IMR-90 (cell line): ENCODE measurements around the gene GPT2. TPM values are rescaled to one million over a fixed set of nuclear protein-coding genes. Genes with fewer than 3 reads are reported as not detected.

ENCODE experiments used
- ATAC-seq: fragments of 200-7000 bp; cut with Tn5 transposase; 2 replicates; pipeline ENCODE4 v1.9.1; 2020; ENCODE audit warnings: low read depth, mild to moderate bottlenecking, moderate library complexity
- BruUV-seq: library from RNA; stranded (reverse); fragments of 400-500 nt; replicated peaks from 2 replicates; lab custom pipeline; 2021; lab: Mats Ljungman, UMichigan
- CTCF ChIA-PET: fragments of 300-600 bp; formaldehyde crosslinking; extraction: SDS; loops from one replicate; lab custom pipeline; 2021; ENCODE audit warnings: antibody characterized with exemption; lab: Yijun Ruan, JAX
- POLR2A ChIA-PET: fragments of 300-600 bp; sonication (Branson Sonifier 250); formaldehyde crosslinking; loops from one replicate; lab custom pipeline; 2022; ENCODE audit warnings: antibody characterized with exemption; ENCODE audit not compliant: unreplicated experiment; lab: Charles Lee
- DNase-seq: peaks from one replicate; pipeline ENCODE4 v3.0.0; 2013
- H2AFZ ChIP-seq: replicated peaks from 2 replicates; pipeline ENCODE3; 2013; ENCODE audit warnings: low read length, mild to moderate bottlenecking; ENCODE audit not compliant: poor library complexity
- H2AK5ac ChIP-seq: 2 replicates; pipeline ENCODE4 v1.6.1; 2013; ENCODE audit warnings: low read depth, low read length, inconsistent platforms
- H2AK9ac ChIP-seq: replicated peaks from 2 replicates; pipeline ENCODE3; 2013; ENCODE audit warnings: mild to moderate bottlenecking, low read depth, low read length, moderate library complexity; ENCODE audit not compliant: poor library complexity
- H2BK120ac ChIP-seq: 2 replicates; pipeline ENCODE4 v1.6.1; 2013; ENCODE audit warnings: low read depth, low read length, inconsistent platforms
- H2BK15ac ChIP-seq: 3 replicates; pipeline ENCODE4 v1.6.1; 2013; ENCODE audit warnings: low read depth, low read length, inconsistent platforms
- H2BK20ac ChIP-seq: 2 replicates; pipeline ENCODE4 v1.6.1; 2013; ENCODE audit warnings: low read depth, mild to moderate bottlenecking, inconsistent platforms, low read length, moderate library complexity
- H2BK5ac ChIP-seq: 2 replicates; pipeline ENCODE4 v1.6.1; 2013; ENCODE audit warnings: mild to moderate bottlenecking, low read depth, low read length, inconsistent platforms; ENCODE audit not compliant: poor library complexity, severe bottlenecking
- H3K14ac ChIP-seq: replicated peaks from 2 replicates; pipeline ENCODE4 v1.6.1; 2013; ENCODE audit warnings: low read depth, low read length, inconsistent platforms
- H3K18ac ChIP-seq: 2 replicates; pipeline ENCODE4 v1.6.1; 2013; ENCODE audit warnings: low read depth, low read length, control low read depth
- H3K23ac ChIP-seq: 2 replicates; pipeline ENCODE4 v1.6.1; 2013; ENCODE audit warnings: low read depth, low read length, inconsistent platforms
- H3K27ac ChIP-seq: 2 replicates; pipeline ENCODE4 v1.5.1; 2013; ENCODE audit warnings: mild to moderate bottlenecking, control low read depth, low read length; ENCODE audit not compliant: insufficient read depth
- H3K27me3 ChIP-seq: 2 replicates; pipeline ENCODE4 v1.6.1; 2013; ENCODE audit warnings: low read length; ENCODE audit not compliant: control insufficient read depth, insufficient read depth
- H3K36me3 ChIP-seq: 2 replicates; pipeline ENCODE4 v1.6.1; 2013; ENCODE audit warnings: low read length, mixed read lengths; ENCODE audit not compliant: control insufficient read depth, insufficient read depth
- H3K4ac ChIP-seq: 2 replicates; pipeline ENCODE4 v1.6.1; 2013; ENCODE audit warnings: low read depth, low read length, inconsistent platforms
- H3K4me1 ChIP-seq: 2 replicates; pipeline ENCODE4 v1.6.1; 2013; ENCODE audit warnings: low read length, mixed read lengths; ENCODE audit not compliant: control insufficient read depth, insufficient read depth
- H3K4me2 ChIP-seq: 2 replicates; pipeline ENCODE4 v1.6.1; 2013; ENCODE audit warnings: low read depth, mild to moderate bottlenecking, control low read depth, low read length, moderate library complexity
- H3K4me3 ChIP-seq: 2 replicates; pipeline ENCODE4 v1.5.1; 2013; ENCODE audit warnings: low read depth, mild to moderate bottlenecking, control low read depth, low read length, moderate library complexity; ENCODE audit not compliant: insufficient read depth
- H3K56ac ChIP-seq: 2 replicates; pipeline ENCODE4 v1.6.1; 2013; ENCODE audit warnings: low read length, inconsistent platforms; ENCODE audit not compliant: insufficient read depth; ENCODE audit errors: extremely low read depth
- H3K79me1 ChIP-seq, 2 experiments: 2 replicates each; pipeline ENCODE4 v1.6.1; 2013; ENCODE audit warnings: low read length in 2 of 2, inconsistent platforms in 1 of 2, low read depth in 1 of 2
- H3K9ac ChIP-seq: 2 replicates; pipeline ENCODE4 v1.6.1; 2013; ENCODE audit warnings: low read depth, low read length, control low read depth
- H3K9me1 ChIP-seq: 2 replicates; pipeline ENCODE4 v1.6.1; 2013; ENCODE audit warnings: low read length, inconsistent platforms; ENCODE audit not compliant: insufficient read depth
- H3K9me3 ChIP-seq: 2 replicates; pipeline ENCODE4 v1.6.1; 2013; ENCODE audit warnings: low read length; ENCODE audit not compliant: control insufficient read depth, insufficient read depth
- H4K20me1 ChIP-seq: 2 replicates; pipeline ENCODE4 v1.6.1; 2013; ENCODE audit warnings: low read length, inconsistent platforms; ENCODE audit not compliant: insufficient read depth
- H4K5ac ChIP-seq: 2 replicates; pipeline ENCODE4 v1.6.1; 2013; ENCODE audit warnings: mild to moderate bottlenecking, low read depth, low read length, control low read depth
- H4K8ac ChIP-seq, 2 experiments: 2 replicates each; pipeline ENCODE4 v1.6.1; 2013; ENCODE audit warnings: low read depth in 2 of 2, low read length in 2 of 2, control low read depth in 1 of 2, inconsistent platforms in 1 of 2
- H4K91ac ChIP-seq: 2 replicates; pipeline ENCODE4 v1.6.1; 2013; ENCODE audit warnings: low read depth, low read length, inconsistent platforms; ENCODE audit not compliant: insufficient read depth
- BHLHE40 ChIP-seq: fragments of 150-350 bp; IDR thresholded peaks from 2 replicates; pipeline ENCODE4 v1.6.1; 2016; ENCODE audit warnings: mild to moderate bottlenecking, low read depth, low read length
- CHD1 ChIP-seq: IDR thresholded peaks from 2 replicates; pipeline ENCODE4 v1.6.1; 2012; ENCODE audit warnings: low read depth, low read length, improper control_type of control experiment
- CTCF ChIP-seq: conservative IDR thresholded peaks from 2 replicates; pipeline ENCODE4 v1.5.1; 2012; ENCODE audit warnings: mild to moderate bottlenecking, low read depth, low read length, improper control_type of control experiment
- ELK1 ChIP-seq: fragments of 150-350 bp; IDR thresholded peaks from 2 replicates; pipeline ENCODE4 v1.6.1; 2016; ENCODE audit warnings: low read depth, mild to moderate bottlenecking, low read length, moderate library complexity, borderline replicate concordance
- FOS ChIP-seq: fragments of 150-350 bp; IDR thresholded peaks from 2 replicates; pipeline ENCODE4 v1.6.1; 2016; ENCODE audit warnings: low read depth, low read length
- MAFK ChIP-seq: IDR thresholded peaks from 2 replicates; pipeline ENCODE4 v1.6.1; 2012; ENCODE audit warnings: low read depth, low read length, improper control_type of control experiment
- MAZ ChIP-seq: IDR thresholded peaks from 2 replicates; pipeline ENCODE4 v1.6.1; 2012; ENCODE audit warnings: low read depth, mild to moderate bottlenecking, low read length, improper control_type of control experiment, moderate library complexity, borderline replicate concordance
- MXI1 ChIP-seq: IDR thresholded peaks from 2 replicates; pipeline ENCODE4 v1.6.1; 2012; ENCODE audit warnings: low read depth, mild to moderate bottlenecking, low read length, moderate library complexity, borderline replicate concordance
- NFE2L2 ChIP-seq: fragments of 150-350 bp; IDR thresholded peaks from 2 replicates; pipeline ENCODE4 v1.6.1; 2016; ENCODE audit warnings: low read depth, mild to moderate bottlenecking, low read length
- RAD21 ChIP-seq: IDR thresholded peaks from 2 replicates; pipeline ENCODE4 v1.6.1; 2012; ENCODE audit warnings: low read length, improper control_type of control experiment
- RCOR1 ChIP-seq: IDR thresholded peaks from 2 replicates; pipeline ENCODE4 v1.6.1; 2012; ENCODE audit warnings: mild to moderate bottlenecking, low read length, improper control_type of control experiment; ENCODE audit not compliant: insufficient replicate concordance
- RFX5 ChIP-seq: IDR thresholded peaks from 2 replicates; pipeline ENCODE4 v1.8.0; 2012; ENCODE audit warnings: low read depth, mild to moderate bottlenecking, low read length, moderate library complexity
- SMC3 ChIP-seq: fragments of 150-350 bp; IDR thresholded peaks from 2 replicates; pipeline ENCODE4 v1.6.1; 2016; ENCODE audit warnings: low read depth, mild to moderate bottlenecking, antibody characterized with exemption, low read length, moderate library complexity
- WGBS, 2 experiments: methylation state at CpG; one replicate each; pipeline versions ENCODE4 v1.1.5 to v1.1.7; 2013; ENCODE audit warnings: missing lambda C conversion rate in 2 of 2; ENCODE audit not compliant: insufficient read length in 1 of 2; ENCODE audit errors: extremely low coverage in 2 of 2; 5-methylcytosine and 5-hydroxymethylcytosine counted together
- dilution Hi-C: fragments of 300-500 bp; cut with HindIII; formaldehyde crosslinking; loops from one replicate; pipeline ENCODE4 v1.14.3; 2018; ENCODE audit warnings: low sequenced_read_pairs; ENCODE audit not compliant: unreplicated experiment
- in situ Hi-C: fragments of 300-500 bp; cut with MboI; formaldehyde crosslinking; loops from 3 replicates; pipeline ENCODE4 v1.14.3; 2019; ENCODE audit warnings: low sequenced_read_pairs, inconsistent platforms, mixed read lengths
- intact Hi-C: fragments of 100-400 bp; cut with micrococcal nuclease; formaldehyde crosslinking; loops from 2 replicates; pipeline ENCODE4 v1.10.0; 2022
- polyA plus RNA-seq, 3 experiments: library from polyadenylated mRNA; depleted of rRNA; stranded (reverse); fragments of >200 nt; gene quantifications; 2 replicates each; pipeline ENCODE4 v1.2.3, GENCODE V29; 2012; ENCODE audit warnings: low replicate concordance in 1 of 3
- total RNA-seq: library from RNA; depleted of rRNA; stranded (reverse); fragments of >200 nt; gene quantifications from 2 replicates; pipeline ENCODE4 v1.2.3, GENCODE V29; 2012
- TF ChIP-seq, protein P1 (sequence below): fragments of 150-350 bp; IDR thresholded peaks from 2 replicates; pipeline ENCODE4 v1.6.1; 2017; ENCODE audit warnings: mild to moderate bottlenecking, antibody characterized with exemption, low read length, low read depth

The GPT2 gene
- total and polyA plus RNA-seq, 2 of the 4 experiments (the other 2 are of a cell fraction), result 26.4 to 31.5 TPM

- Histone ChIP-seq H2BK5ac (no peak overlapping the region), H3K36me3 (peaks cover 52% of the 10 kb centered on the region), H3K27me3 (no peaks in the 10 kb centered on the region), H3K56ac (no peak overlapping the region), H4K20me1 (no peaks in the 10 kb centered on the region), H2AK5ac (no peak overlapping the region), H2AK9ac (no peak overlapping the region), H3K9me3 (no peaks in the 10 kb centered on the region), H3K18ac (no peak overlapping the region), H3K9ac (no peak overlapping the region), H3K14ac (no peak overlapping the region), H3K4ac (no peak overlapping the region), H4K8ac (no peak overlapping the region), H3K4me1 (no peaks in the 10 kb centered on the region), H3K9me1 (no peaks in the 10 kb centered on the region), H2BK120ac (no peak overlapping the region), H3K4me3 (no peak overlapping the region), H4K5ac (no peak overlapping the region), H3K27ac (no peak overlapping the region), H4K91ac (no peak overlapping the region), H3K23ac (no peak overlapping the region), H3K79me1 (no peaks in the 10 kb centered on the region), H2BK15ac (no peak overlapping the region), H3K4me2 (no peak overlapping the region), H2AFZ (no peak overlapping the region), H2BK20ac (no peak overlapping the region)
- BruUV-seq, result no TSS peak
- dilution Hi-C loops, result no loop called here
- ATAC-seq, result no peak
- no peak for DNase-seq
- TF ChIP-seq NFE2L2, result no peak
- TF ChIP-seq SMC3, result no peak
- TF ChIP-seq MXI1, result no peak
- TF ChIP-seq BHLHE40, result no peak
- no peak for TF ChIP-seq CHD1
- no peak for TF ChIP-seq RCOR1
- no peak for TF ChIP-seq MAZ
- no peak for TF ChIP-seq CTCF
- TF ChIP-seq, protein P1, sequence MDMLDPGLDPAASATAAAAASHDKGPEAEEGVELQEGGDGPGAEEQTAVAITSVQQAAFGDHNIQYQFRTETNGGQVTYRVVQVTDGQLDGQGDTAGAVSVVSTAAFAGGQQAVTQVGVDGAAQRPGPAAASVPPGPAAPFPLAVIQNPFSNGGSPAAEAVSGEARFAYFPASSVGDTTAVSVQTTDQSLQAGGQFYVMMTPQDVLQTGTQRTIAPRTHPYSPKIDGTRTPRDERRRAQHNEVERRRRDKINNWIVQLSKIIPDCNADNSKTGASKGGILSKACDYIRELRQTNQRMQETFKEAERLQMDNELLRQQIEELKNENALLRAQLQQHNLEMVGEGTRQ, result no peak
- no peak for TF ChIP-seq RAD21
- no peak for TF ChIP-seq RFX5
- no peak for TF ChIP-seq FOS
- no peak for TF ChIP-seq MAFK
- no peak for TF ChIP-seq ELK1
- in situ Hi-C loops, result loop anchor here (10.0 kb wide), 1 partner anchor 254 kb away; no protein-coding TSS in a partner anchor
- POLR2A ChIA-PET, result no interaction called here
- intact Hi-C loops, result loop anchor here (1.0 kb wide), 2 partner anchors 75 to 256 kb away; no protein-coding TSS in a partner anchor
- 93% methylated on average over 6 of the region's 15 CpGs; no CpG with 5 or more reads in 1 of the 2 experiments for WGBS, 2 experiments
- CTCF ChIA-PET, result interaction anchor here (1.7 kb wide), 1 partner anchor 13 kb away, joined by 4 read pairs; no protein-coding TSS in a partner anchor
Measured at GRCh38 chr16:46928811-46929210, 44.6 kb downstream of the GPT2 start.
